ENCODE results near the gene LAMB4.
"Not testable (repeated sequence)": the region's sequence is repeated elsewhere in the genome, so short reads cannot be mapped to it uniquely, and the experiment has no call there.

The LAMB4 gene

DNA sequence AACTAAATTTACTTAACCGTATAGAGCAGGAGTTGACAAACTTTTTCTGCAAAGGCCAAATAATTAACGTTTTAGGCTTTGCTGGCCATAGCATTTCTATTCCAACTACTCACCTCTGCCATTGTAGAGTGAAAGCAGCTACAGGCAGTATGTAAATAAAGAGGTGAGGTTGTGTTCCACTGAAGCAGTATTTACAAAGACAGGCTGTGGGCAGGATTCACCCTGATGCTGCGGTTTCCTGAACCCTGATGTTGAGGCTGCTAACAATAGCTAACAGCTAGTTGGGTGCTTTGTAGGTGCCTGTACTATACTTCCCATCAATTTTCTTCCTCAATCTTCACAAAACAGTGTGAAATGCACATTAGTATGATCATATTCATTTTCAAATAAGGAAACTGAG, 80.2 kb downstream of the LAMB4 start:
- in situ Hi-C loops (cut with MboI; ENCODE audit: low sequenced_read_pairs) = no loop called here

DNA sequence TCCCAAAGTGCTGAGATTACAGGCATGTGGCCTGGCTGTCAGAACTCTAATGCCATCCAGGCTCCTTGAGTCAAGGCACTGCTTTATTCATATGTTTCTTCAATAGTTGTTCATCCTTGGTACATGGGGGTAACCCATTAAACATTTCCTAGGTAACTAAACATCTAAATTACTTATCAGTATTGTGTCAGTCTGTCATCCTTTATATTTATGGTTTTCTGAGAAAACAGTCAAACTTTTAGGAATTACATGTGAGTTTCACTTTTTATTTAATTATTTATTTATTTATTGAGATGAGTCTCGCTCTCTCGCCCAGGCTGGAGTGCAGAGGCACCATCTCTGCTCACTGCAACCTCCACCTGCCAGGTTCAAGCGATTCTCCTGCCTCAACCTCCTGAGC, 81.7 kb downstream of the LAMB4 start:
- in situ Hi-C loops (cut with MboI; ENCODE audit: low sequenced_read_pairs) = no loop called here

DNA sequence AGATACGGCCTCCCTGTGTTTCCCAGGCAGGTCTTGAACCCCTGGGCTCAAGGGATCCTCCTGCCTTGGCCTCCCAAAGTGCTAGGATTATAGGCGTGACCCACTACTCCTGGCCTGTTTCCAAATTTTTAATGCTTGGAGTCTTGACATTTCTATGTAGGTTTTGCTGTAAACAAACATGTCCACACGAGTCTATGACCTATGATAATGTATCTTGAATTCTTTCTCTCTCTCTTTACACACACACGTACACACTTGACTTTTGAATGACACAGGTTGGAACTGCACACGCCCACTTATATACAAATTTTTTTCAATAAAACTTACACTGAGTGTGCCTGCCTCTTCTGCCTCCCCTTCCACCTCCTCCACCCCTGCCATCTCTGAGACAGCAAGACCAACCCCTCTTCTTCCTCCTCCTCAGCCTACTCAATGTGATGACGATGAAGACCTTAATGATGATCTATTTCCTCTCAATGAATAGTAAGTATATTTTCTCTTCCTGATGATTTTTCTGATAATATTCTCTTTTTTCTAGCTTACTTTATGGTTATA, 83.1 kb downstream of the LAMB4 start:
- in situ Hi-C loops (cut with MboI; ENCODE audit: low sequenced_read_pairs) = no loop called here

DNA sequence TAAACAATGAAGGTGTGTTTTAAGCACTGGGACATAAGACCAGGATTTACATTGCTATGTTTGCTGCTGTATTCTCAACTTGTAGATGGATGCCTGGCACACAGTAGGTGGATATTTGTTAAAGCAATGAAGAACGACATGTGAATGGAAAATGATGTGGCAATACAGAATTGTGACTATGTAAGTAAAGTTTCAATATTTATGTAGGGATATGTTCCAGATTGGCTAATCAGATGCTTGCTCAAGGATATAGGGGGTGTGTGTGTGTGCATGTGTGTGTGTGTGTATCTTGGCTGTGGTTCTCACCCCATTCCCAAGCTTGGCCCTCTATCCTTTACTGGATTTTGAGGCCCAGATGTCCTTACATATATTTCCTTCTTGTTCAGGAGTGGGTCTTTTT, 84.5 kb downstream of the LAMB4 start:
- in situ Hi-C loops (cut with MboI; ENCODE audit: low sequenced_read_pairs) = no loop called here

DNA sequence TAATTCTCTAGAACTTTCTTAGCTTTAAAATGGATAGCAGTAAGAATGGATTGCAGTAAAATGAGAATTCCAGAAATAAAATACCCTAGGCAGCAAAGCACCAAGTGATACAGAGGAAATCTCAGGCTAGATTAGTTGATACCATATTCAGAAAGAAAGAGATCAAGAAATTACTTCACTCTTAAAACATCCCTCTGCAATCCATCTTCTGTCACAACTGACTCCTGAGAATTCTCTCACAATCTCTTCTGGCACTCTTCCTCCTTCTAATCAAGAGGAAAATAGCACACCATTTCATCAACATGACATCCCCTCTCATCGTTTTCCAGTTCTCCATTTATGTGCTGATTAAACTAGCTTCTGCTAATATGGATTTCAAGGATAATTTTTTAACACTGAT, 85.0 kb downstream of the LAMB4 start:
- in situ Hi-C loops (cut with MboI; ENCODE audit: low sequenced_read_pairs) = no loop called here

DNA sequence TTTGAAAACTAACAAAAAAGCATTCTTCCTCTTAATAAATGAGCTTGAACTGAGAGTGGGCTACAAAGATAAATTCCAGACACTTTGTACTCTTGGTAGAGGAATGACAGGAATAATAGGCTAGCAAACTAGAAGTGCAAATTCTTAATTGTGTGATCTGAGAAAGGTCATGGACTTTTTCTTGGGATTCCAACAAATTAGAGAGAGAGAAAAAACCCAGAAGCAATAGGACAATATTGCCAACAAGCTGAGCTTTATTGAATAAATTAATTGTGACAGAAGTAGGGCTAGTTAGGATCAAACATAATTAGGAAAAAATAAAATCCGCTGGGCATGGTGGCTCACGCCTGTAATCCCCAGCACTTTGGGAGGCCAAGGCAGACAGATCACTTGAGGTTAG, 85.8 kb downstream of the LAMB4 start:
- in situ Hi-C loops (cut with MboI; ENCODE audit: low sequenced_read_pairs) = no loop called here

DNA sequence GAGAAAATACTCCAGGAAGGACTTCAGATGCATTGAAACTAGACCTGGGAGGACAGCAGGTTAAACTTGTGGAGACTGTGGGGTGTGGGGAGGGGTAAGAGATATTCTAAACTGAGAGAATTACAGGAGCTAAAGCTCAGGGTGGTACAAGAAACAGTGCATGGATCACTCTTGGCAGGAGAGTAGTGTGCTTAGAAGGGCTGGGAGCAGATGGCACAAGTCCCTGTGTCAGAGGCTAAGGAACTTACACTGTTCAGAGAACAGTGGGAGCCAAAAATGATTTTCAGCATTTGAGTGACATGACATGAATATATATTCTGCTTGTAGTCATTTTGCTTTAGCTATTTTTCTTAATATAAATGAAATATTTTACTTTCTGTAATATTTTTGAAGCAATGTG, 91.2 kb downstream of the LAMB4 start:
- in situ Hi-C loops (cut with MboI; ENCODE audit: low sequenced_read_pairs) = no loop called here

DNA sequence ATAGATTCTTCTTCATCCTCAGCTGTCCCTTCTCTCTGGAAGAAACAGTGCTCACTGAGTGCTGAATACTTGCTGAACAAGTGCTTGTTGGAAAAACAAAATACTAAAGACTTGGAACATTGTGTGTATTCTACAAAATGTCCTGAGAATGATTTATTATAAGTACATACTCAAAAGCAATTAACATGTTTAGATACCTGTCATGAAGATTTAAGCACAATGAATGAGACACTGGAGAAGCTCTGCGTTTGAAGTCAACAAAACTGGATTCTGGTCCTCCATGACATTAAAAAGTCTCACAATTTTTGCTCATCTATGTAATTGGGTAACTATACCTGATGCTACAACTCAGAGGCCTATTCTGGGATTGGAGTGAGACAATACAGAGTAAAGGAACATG, 92.4 kb downstream of the LAMB4 start:
- in situ Hi-C loops (cut with MboI; ENCODE audit: low sequenced_read_pairs) = no loop called here

DNA sequence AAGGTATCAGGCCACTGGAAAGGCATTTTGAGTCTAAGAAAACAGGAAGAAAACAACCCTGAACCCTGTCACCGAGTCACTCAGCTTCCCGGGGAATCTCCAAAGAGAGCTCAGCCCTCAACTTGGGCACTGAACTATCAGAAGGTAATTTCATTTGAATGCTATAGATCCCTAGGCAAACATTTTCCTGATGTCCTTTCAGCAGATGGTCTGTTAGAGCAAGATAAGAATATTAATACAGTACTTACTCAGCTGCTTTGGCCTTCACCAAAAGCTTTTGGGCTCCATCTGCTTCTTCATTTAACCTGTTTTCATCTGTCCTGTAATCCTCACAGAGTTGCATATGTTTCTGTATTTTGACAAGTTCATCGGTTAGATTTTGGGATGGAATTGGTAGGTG, 93.0 kb downstream of the LAMB4 start:
- in situ Hi-C loops (cut with MboI; ENCODE audit: low sequenced_read_pairs) = no loop called here

DNA sequence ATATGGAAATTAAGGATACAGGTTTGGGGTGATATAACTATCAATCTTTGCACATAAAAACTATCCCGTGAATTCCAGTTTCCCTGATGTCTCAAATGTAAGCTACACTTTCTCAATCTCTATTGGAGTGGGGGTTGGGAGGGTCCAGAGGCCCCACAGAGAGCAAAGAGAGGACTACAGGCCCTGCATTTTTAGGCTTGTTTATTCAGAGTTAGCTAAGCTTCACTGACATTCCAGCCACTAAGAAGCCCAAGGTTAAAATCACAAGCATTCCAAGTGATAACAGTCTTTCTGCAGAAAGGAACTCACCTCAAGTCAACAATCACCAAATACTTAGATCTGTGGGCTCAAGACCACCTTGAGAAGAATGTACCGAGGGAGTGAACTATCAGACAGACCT, 95.6 kb downstream of the LAMB4 start:
- in situ Hi-C loops (cut with MboI; ENCODE audit: low sequenced_read_pairs) = no loop called here

DNA sequence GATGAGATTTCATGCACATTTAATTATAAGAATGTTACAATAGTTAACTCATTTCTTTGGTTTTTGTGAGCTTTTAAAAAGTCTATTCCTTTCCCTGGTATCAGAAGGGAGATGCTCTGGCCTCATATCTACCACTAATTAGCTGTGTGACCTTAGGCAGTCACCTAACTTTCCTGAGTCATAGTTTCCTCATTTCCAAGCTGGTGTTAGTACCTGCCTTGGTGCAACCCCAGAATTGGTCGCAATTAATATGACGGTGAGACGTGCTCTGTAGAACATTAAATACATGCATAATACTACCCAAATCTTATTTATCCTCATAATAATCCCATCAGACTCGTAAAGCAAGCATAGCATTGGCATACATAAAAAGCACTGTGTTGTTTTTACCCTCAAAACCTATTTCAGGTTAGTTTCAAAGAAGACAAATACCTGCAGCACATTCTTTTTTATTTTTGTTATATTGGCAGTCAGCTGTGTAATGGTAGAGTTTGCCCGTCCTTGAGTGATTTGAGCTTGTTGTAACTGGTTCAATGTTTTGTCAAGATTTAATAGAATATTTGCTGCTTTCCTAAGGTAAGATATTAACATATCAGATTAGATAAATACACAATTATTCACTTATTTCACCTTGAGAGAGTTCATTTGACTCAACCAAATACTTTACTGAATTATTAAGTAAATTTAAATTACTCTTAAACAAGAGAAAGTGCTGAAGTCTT, 96.2 kb downstream of the LAMB4 start:
- in situ Hi-C loops (cut with MboI; ENCODE audit: low sequenced_read_pairs) = no loop called here

DNA sequence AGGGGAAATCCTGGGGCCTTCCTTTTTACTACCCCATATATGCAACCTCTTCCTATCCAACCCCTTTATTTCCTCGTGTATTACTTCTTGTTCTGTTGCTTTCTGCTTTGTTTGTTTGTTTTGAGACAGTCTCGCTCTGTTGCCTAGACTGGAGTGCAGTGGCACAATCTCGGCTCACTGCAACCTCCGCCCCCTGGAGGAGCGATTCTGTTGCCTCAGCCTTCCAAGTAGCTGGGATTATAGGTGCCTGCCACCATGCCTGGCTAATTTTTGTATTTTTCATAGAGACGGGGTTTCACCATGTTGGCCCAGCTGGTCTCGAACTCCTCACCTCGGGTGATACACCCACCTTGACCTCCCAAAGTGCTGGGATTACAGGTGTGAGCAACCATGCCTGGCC, 96.9 kb downstream of the LAMB4 start:
- in situ Hi-C loops (cut with MboI; ENCODE audit: low sequenced_read_pairs) = not testable (repeated sequence)

DNA sequence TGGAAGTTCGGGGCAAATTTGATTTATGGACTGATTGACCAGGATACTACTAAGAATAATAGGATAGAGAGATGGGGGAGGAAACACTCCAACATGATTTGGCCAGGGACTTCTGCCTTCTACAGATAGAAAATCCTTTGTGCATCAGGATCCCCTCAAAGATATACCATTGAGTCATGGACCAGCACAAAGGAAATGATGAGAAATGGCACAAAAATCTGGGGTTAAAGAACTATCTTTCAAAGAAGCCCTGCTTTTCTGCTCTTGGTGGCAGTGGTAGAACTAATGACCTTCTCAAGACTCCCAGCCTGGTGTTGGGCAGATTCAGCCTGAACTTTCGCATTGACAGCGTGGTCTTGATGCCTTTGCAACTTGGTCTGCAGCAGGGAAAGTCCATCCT, 99.6 kb downstream of the LAMB4 start:
- in situ Hi-C loops (cut with MboI; ENCODE audit: low sequenced_read_pairs) = no loop called here

DNA sequence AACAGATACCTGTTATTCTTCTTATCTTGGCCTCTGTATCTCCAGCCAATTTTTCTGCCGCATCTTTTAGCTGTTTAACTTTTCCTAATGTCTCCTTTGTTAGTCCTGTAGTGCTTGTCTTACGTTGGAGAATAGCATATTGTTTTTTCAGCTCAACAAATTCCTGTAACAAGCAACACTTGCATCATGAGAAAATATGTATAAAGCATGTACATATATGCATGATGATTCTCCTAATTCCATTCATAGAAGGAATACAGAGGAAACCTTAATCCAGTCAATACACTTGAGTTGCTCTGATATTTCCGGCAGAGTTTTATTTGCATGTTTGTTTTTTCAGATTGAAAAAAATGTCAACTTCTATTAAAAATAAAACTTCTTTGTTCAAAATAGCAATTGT, 101.1 kb downstream of the LAMB4 start:
- in situ Hi-C loops (cut with MboI; ENCODE audit: low sequenced_read_pairs) = no loop called here

DNA sequence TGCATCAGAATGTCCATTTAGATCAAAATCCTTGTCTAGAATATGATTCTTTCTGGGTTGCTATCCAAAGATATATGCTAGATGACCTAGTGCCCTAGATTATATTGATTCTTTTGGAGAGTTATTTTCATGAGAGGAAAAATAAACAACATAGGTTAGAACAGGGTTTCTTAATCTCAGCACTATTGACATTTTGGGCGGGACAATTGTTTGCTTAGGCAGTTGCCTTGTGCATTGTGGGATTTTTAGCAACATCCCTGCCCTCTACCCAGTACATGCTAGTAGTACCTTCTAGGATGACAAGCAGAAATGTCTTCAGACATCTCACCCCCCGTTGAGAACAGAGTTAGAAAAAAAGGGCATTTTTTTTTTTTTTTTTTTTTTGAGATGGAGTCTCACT, 102.0 kb downstream of the LAMB4 start:
- in situ Hi-C loops (cut with MboI; ENCODE audit: low sequenced_read_pairs) = no loop called here

DNA sequence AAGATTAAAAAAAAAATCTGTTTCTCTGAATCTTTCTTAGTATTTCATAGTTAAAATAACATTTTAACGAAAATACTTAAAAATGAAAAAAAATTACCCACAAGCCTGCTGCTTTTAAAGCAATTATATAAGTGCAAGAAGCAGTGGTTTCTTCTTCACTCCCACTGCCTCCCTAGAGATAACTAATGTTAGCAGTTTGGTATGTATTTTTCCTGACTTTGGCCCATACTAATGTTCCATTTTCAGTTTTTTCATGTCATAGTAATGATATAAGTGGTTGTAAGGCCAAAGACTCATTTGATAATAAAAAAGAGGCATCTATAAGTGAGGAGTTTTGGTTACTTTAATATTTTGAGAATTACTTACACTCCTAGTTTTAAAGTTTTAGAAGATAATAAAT, 102.9 kb downstream of the LAMB4 start:
- in situ Hi-C loops (cut with MboI; ENCODE audit: low sequenced_read_pairs) = no loop called here

DNA sequence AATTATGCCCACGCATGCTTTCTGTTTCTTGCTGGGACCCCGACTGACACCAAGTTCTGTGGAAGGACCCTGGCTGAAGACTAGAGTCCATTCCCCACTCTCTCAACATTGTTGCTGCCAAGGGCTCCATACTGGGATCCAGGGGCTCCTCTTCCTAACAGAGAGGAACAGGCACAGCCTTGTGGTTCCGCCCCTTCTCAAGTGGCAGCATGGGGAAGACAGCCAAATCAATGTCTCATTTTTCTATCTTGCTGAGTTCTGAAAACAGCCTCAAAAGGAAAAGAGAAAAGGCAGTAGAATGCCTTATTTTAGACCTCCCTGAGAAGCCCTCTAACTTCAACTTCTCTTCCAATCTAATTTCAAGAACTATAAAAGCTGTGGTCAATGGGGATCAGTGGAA, 103.5 kb downstream of the LAMB4 start:
- in situ Hi-C loops (cut with MboI; ENCODE audit: low sequenced_read_pairs) = no loop called here

DNA sequence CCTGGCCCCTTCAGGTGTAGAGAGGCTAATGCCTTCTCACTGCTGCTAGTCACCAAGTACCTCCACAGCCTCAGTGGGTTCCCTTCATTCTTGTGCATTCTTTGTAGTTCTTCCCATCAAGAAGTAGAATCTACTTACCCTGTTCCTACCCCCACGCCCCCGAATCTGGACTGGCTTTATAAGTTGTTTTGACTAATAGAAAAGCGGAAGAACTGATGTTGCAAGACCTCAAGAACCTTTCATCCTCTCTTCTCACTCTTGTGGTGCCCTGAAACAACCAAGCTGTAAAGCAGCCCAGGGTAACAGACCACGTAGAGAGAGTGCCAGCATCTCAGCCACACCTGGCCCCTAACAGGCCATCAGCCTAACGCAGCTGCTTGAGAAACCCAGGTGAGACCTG, 104.0 kb downstream of the LAMB4 start:
- in situ Hi-C loops (cut with MboI; ENCODE audit: low sequenced_read_pairs) = no loop called here

DNA sequence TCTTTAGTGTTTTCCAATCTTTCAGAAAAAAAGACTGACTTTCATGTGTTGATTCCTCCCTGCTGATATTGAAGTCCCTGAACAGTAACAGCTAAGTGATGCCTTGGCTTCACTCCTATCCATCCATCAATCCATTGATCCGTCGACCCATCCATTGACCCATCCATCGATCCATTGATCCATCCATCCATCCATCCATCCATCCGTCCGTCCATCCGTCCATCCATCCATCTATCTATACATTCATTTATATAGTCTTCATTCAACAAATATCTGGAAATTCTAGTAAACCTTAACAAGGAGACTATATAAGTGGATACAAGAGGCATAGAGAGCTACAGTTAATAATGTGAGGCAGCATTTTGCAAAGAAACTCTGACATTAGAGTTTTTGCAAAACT, 105.6 kb downstream of the LAMB4 start:
- in situ Hi-C loops (cut with MboI; ENCODE audit: low sequenced_read_pairs) = no loop called here

DNA sequence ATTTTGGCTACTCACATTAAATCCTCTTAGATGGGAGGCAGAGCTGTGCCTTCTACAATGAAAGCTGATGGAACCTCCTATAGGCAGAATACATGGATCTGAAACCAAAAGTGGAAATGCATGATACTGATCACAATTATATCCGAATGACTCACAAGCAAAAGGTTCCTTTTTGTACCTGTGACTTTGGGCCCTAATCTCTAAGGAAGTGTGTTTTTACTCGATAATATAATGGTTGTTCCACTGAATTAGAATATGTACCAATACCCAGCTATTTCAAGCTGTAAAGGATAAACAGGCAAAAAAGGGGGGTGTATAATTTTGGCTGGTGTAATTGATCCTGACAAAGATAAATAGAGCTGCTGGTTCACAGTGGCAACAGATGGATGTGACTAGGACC, 109.6 kb downstream of the LAMB4 start:
- in situ Hi-C loops (cut with MboI; ENCODE audit: low sequenced_read_pairs) = no loop called here

DNA sequence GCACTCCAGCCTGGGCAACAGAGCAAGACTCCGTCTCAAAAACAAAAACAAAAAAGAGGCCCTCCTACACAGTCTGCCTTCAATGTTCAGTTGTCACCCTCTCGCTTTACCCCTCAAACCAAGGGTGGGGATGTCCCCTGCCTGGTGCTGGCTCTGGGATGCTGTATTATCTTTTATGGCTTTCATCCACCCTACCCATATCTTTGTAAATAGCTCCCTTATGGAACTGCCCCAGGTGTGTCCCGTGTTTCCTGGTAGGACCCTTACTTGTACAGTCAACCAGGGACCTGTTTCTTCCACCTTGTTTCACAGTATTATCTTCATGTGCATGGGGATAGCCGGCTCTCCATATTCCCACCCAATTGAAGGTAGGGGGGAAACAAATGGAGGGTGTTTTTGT, 111.5 kb downstream of the LAMB4 start:
- in situ Hi-C loops (cut with MboI; ENCODE audit: low sequenced_read_pairs) = no loop called here

DNA sequence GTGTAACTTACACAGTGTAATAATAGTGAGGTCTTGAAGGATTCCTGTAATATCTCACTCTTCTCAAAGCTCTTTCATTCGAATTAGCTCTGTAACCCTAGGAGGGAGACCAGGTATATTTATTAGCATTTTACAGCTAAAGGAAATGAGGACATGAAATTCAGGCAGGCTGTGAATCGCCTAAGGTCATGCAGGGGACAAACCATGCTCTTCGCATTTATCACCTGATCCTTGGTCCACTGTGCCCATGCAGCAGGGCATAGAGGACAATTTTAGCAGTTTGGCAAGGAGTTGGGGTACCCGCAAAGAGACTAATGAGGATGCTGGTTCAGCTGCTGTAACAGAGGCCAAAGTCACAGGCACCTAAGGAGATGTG, 112.4 kb downstream of the LAMB4 start:
- in situ Hi-C loops (cut with MboI; ENCODE audit: low sequenced_read_pairs) = no loop called here
